B cell (primary cell): Measurements from ENCODE around the gene PALD1. TPM values are rescaled to one million over a fixed set of nuclear protein-coding genes. Genes with fewer than 3 reads are reported as not detected.

Source experiments
- ATAC-seq: fragments of 200-7000 bp; cut with Tn5 transposase; one replicate; pipeline ENCODE4 v1.10.0; 2021; ENCODE audit warnings: low read depth, mild to moderate bottlenecking, moderate number of reproducible peaks, moderate library complexity
- CTCF ChIA-PET: fragments of 350-600 bp; sonication (Branson Sonifier 250); formaldehyde crosslinking; loops from one replicate; lab custom pipeline; 2021; ENCODE audit warnings: antibody characterized with exemption, inconsistent platforms; lab: Charles Lee
- POLR2A ChIA-PET: fragments of 350-600 bp; sonication (Branson Sonifier 250); formaldehyde crosslinking; loops from one replicate; lab custom pipeline; 2021; ENCODE audit warnings: antibody characterized with exemption; lab: Charles Lee
- DNase-seq: peaks from one replicate; pipeline ENCODE4 v3.0.0; 2013
- H2AFZ ChIP-seq: 2 replicates; pipeline ENCODE4 v1.6.1; 2012; ENCODE audit warnings: mild to moderate bottlenecking, low read depth, low read length; ENCODE audit not compliant: insufficient read depth, poor library complexity, severe bottlenecking
- H3K27ac ChIP-seq, 2 donors: 1 replicate in 1 of 2; 2 replicates in 1 of 2; pipeline ENCODE4 v1.5.1; 2012 to 2013; ENCODE audit warnings: low read length in 2 of 2, mild to moderate bottlenecking in 2 of 2, moderate library complexity in 1 of 2
- H3K27me3 ChIP-seq, 4 experiments: fragments of 200-600 bp in 1 of 4; sonication (generic) in 1 of 4; replicated peaks in 1 of 4; 1 replicate in 2 of 4; 2 replicates in 2 of 4; pipeline versions ENCODE4 v1.6.1 to v1.7.0; 2013 to 2016; ENCODE audit warnings: low read length in 3 of 4, mild to moderate bottlenecking in 2 of 4, mixed read lengths in 1 of 4, moderate library complexity in 1 of 4; ENCODE audit not compliant: insufficient read depth in 4 of 4, control insufficient read depth in 3 of 4; ENCODE audit errors: control extremely low read depth in 1 of 4
- H3K36me3 ChIP-seq, 2 experiments: replicated peaks in 1 of 2; 1 replicate in 1 of 2; 2 replicates in 1 of 2; pipeline versions ENCODE4 v1.6.1 to v1.7.1; 2013; ENCODE audit warnings: low read length in 1 of 2; ENCODE audit not compliant: insufficient read depth in 2 of 2, control insufficient read depth in 1 of 2; ENCODE audit errors: control extremely low read depth in 1 of 2, extremely low read depth in 1 of 2
- H3K4me1 ChIP-seq, 2 donors: fragments of 200-600 bp in 1 of 2; sonication (generic) in 1 of 2; 1 replicate in 1 of 2; 2 replicates in 1 of 2; pipeline versions ENCODE4 v1.5.1 to v1.6.1; 2013 to 2017; ENCODE audit warnings: low read length in 2 of 2; ENCODE audit not compliant: control insufficient read depth in 2 of 2, insufficient read depth in 2 of 2
- H3K4me2 ChIP-seq: replicated peaks from 2 replicates; pipeline ENCODE3; 2012; ENCODE audit warnings: mild to moderate bottlenecking, low read depth, low read length; ENCODE audit not compliant: poor library complexity, severe bottlenecking
- H3K4me3 ChIP-seq, 5 experiments: fragments of 200-600 bp in 1 of 5; sonication (generic) in 1 of 5; 1 replicate in 3 of 5; 2 replicates in 2 of 5; pipeline versions ENCODE4 v1.5.1 to v1.7.0; 2011 to 2016; ENCODE audit warnings: low read length in 4 of 5, mild to moderate bottlenecking in 4 of 5, low read depth in 2 of 5, control low read depth in 1 of 5, moderate library complexity in 1 of 5; ENCODE audit not compliant: insufficient read depth in 1 of 5; ENCODE audit errors: control extremely low read depth in 1 of 5, extremely low read depth in 1 of 5
- H3K79me2 ChIP-seq: fragments of 200-600 bp; sonication (generic); one replicate; pipeline ENCODE4 v1.6.0; 2016; ENCODE audit warnings: low read length; ENCODE audit not compliant: control insufficient read depth, insufficient read depth
- H3K9ac ChIP-seq: fragments of 200-600 bp; sonication (generic); 2 replicates; pipeline ENCODE4 v1.6.1; 2017; ENCODE audit warnings: mild to moderate bottlenecking, low read length, moderate library complexity
- H3K9me3 ChIP-seq, 3 donors: one replicate each; pipeline versions ENCODE4 v1.6.1 to v1.7.1; 2013; ENCODE audit warnings: low read length in 2 of 3; ENCODE audit not compliant: control insufficient read depth in 2 of 3, insufficient read depth in 1 of 3; ENCODE audit errors: control extremely low read depth in 1 of 3
- H4K20me1 ChIP-seq: 2 replicates; pipeline ENCODE4 v1.6.0; 2012; ENCODE audit warnings: mild to moderate bottlenecking, low read length; ENCODE audit not compliant: insufficient read depth, control insufficient read depth, poor library complexity, severe bottlenecking
- H3K27ac Mint-ChIP-seq: one replicate; pipeline ENCODE4 v1.8.0; 2021; ENCODE audit warnings: mixed read lengths
- H3K27me3 Mint-ChIP-seq: one replicate; pipeline ENCODE4 v1.8.0; 2021; ENCODE audit warnings: mixed read lengths
- H3K4me1 Mint-ChIP-seq: one replicate; pipeline ENCODE4 v1.8.0; 2021; ENCODE audit warnings: mixed read lengths
- H3K4me3 Mint-ChIP-seq: one replicate; pipeline ENCODE4 v1.8.0; 2021; ENCODE audit warnings: mixed read lengths
- H3K9me3 Mint-ChIP-seq: one replicate; pipeline ENCODE4 v1.8.0; 2022; ENCODE audit warnings: mixed read lengths; ENCODE audit not compliant: insufficient read depth
- CTCF ChIP-seq: fragments of 200-600 bp; IDR thresholded peaks from one replicate; pipeline ENCODE4 v1.8.0; 2022; ENCODE audit warnings: antibody characterized with exemption, mild to moderate bottlenecking
- EZH2 ChIP-seq: IDR thresholded peaks from 2 replicates; pipeline ENCODE4 v1.6.1; 2012; ENCODE audit warnings: borderline replicate concordance, low read depth, mild to moderate bottlenecking, moderate library complexity, low read length; ENCODE audit not compliant: insufficient read depth, poor library complexity, severe bottlenecking
- WGBS: methylation state at CpG from one replicate; pipeline ENCODE4 v1.1.5; 2013; ENCODE audit warnings: missing lambda C conversion rate; ENCODE audit not compliant: insufficient coverage; 5-methylcytosine and 5-hydroxymethylcytosine counted together
- intact Hi-C: fragments of 100-400 bp; cut with micrococcal nuclease; formaldehyde crosslinking; loops from one replicate; pipeline ENCODE4 v1.10.0; 2022
- polyA plus RNA-seq: library from polyadenylated mRNA; depleted of rRNA; stranded (reverse); fragments of >200 nt; gene quantifications from 2 replicates; pipeline ENCODE4 v1.2.3, GENCODE V29; 2012
- total RNA-seq, 2 donors: library from RNA; stranded (reverse); fragments of 120-200 nt in 1 of 2; gene quantifications; 1 replicate in 1 of 2; 2 replicates in 1 of 2; pipeline versions ENCODE4 v1.2.3 to v1.2.4, GENCODE V29; 2013 to 2022

The PALD1 gene
- total and polyA plus RNA-seq, 2 donors (not counting 1 experiment from before 2014, with no cell fraction given): 2.2 to 2.8 TPM

GRCh38 chr10:70561558-70561957 is 83.0 kb downstream of the PALD1 start:
- Histone ChIP-seq H4K20me1 (no peaks in the 10 kb centered on the region), H3K36me3 (no peaks in the 10 kb centered on the region), H3K4me3 (no peak overlapping the region), H3K27ac (no peak overlapping the region), H3K4me2 (no peak overlapping the region), H3K9me3 (no peaks in the 10 kb centered on the region), H3K4me1 (peaks cover 0 to 8% of the 10 kb centered on the region in 2 donors), H3K9ac (no peak overlapping the region), H2AFZ (no peak overlapping the region), H3K27me3 (no peaks in the 10 kb centered on the region), H3K79me2 (no peaks in the 10 kb centered on the region)
- Mint-ChIP-seq H3K4me3 (no peak overlapping the region), H3K27ac (no peak overlapping the region), H3K9me3 (no peaks in the 10 kb centered on the region), H3K27me3 (no peaks in the 10 kb centered on the region), H3K4me1 (peaks cover 25% of the 10 kb centered on the region)
- CTCF ChIA-PET: interaction anchor here (0.9 to 1.4 kb wide), 2 partner anchors 13 to 100 kb away, joined by 3 read pairs; no protein-coding TSS in a partner anchor
- intact Hi-C loops: no loop called here
- 59% methylated on average over 5 of the region's 6 CpGs for WGBS
- ATAC-seq (no peak), DNase-seq (no peak)
- POLR2A ChIA-PET: no interaction called here
- TF ChIP-seq CTCF (no peak), EZH2 (no peak)

GRCh38 chr10:70562036-70562755 is 83.6 kb downstream of the PALD1 start:
- intact Hi-C loops: no loop called here
- no peak overlapping the region for H3K4me2 ChIP-seq
- no peaks in the 10 kb centered on the region for H3K9me3 ChIP-seq
- H4K20me1 ChIP-seq: no peaks in the 10 kb centered on the region
- peaks cover 25% of the 10 kb centered on the region for H3K4me1 Mint-ChIP-seq
- TF ChIP-seq CTCF (no peak), EZH2 (no peak)
- no peaks in the 10 kb centered on the region for H3K27me3 Mint-ChIP-seq
- peaks cover 0 to 8% of the 10 kb centered on the region in 2 donors for H3K4me1 ChIP-seq
- H3K9me3 Mint-ChIP-seq: no peaks in the 10 kb centered on the region
- ChIA-PET CTCF (interaction anchor here (1.4 kb wide), 1 partner anchor 101 kb away, joined by 3 read pairs; no protein-coding TSS in a partner anchor), POLR2A (no interaction called here)
- H3K27ac Mint-ChIP-seq: no peak overlapping the region
- 85% methylated on average over 11 of the region's 15 CpGs for WGBS
- no peaks in the 10 kb centered on the region for H3K79me2 ChIP-seq
- H3K27me3 ChIP-seq: no peaks in the 10 kb centered on the region
- H3K9ac ChIP-seq: no peak overlapping the region
- no peak overlapping the region for H3K4me3 Mint-ChIP-seq
- H3K36me3 ChIP-seq: no peaks in the 10 kb centered on the region
- no peak overlapping the region for H2AFZ ChIP-seq
- no peak overlapping the region for H3K27ac ChIP-seq
- no peak for ATAC-seq
- DNase-seq: no peak
- no peak overlapping the region for H3K4me3 ChIP-seq
